Measurements from ENCODE around the gene LYSMD4. TPM values are rescaled to one million over a fixed set of nuclear protein-coding genes. Genes with fewer than 3 reads are reported as not detected.

The LYSMD4 gene
- total RNA-seq, 2 experiments from 2014 or later = 8.9 to 13.0 TPM

- H3K4me1 Mint-ChIP-seq (ENCODE audit: low read depth) = peaks cover 53% of the 10 kb centered on the region
- no peaks in the 10 kb centered on the region for H3K27me3 Mint-ChIP-seq (ENCODE audit: low read depth)
- peaks cover 21% of the 10 kb centered on the region for H3K36me3 Mint-ChIP-seq (ENCODE audit: low read depth)
- H3K9me3 Mint-ChIP-seq (ENCODE audit: insufficient read depth) = no peaks in the 10 kb centered on the region
- peak overlapping the region; percentile 73 for H3K27ac Mint-ChIP-seq
- CTCF ChIA-PET = interaction anchor here (1.1 to 1.8 kb wide), 3 partner anchors 26 to 434 kb away, joined by 3 to 9 read pairs (median 8); no protein-coding TSS in a partner anchor
- POLR2A ChIA-PET = interaction anchor here (4.1 kb wide), 1 partner anchor 26 kb away, joined by 18 read pairs; the partner anchor contains the start of gene LYSMD4
- peak; percentile 61 for ATAC-seq
- peak overlapping the region; percentile 60 for H3K4me3 Mint-ChIP-seq
- DNase-seq = peak; percentile 46
These were observed 26.5 kb downstream of the LYSMD4 start for GRCh38 chr15:99706557-99707303.

GRCh38 chr15:99704444-99704838, 28.8 kb downstream of the LYSMD4 start:
- Mint-ChIP-seq H3K4me1 (ENCODE audit: low read depth) (peaks cover 48% of the 10 kb centered on the region), H3K27ac (no peak overlapping the region)
- DNase-seq = peak; percentile 65

DNA sequence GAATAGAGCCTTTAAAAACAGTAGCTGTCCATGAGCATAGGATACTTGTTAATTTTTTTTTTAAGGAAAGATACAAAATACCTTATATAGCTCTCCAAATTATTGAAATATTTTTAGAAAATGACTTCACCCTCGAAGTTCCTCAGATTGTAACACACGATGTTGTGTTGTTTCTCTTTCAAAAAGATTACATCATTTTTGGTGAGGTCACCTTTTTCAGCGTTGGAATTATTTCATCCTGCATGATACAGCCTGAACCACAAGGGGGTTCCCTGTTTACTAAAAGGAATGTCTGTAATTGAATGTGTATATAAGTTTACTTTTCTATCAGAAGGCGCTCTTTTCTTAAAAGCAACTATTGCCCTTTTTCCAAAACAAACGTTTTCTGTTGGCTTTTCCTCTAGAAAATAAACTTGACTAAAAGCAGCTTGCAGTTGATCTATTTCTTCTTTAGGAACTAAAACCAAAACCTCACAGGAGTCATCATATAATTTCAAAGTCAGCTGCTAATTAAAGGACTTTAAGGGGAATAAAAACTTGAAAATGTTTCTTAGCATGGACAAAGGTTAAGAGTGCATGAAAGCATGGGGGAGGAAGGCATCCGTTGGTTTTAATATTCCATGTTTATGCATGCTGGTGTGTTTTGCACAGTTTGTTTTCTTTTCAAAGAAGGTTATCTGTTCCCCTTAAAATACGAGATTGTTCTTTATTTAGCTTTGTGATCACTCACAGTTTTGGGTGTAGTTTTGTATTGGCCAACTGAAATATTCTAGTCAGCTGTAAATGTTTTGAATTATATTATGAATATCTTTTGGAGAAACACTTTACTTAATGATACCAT, 29.4 kb downstream of the LYSMD4 start:
- Mint-ChIP-seq H3K9me3 (ENCODE audit: insufficient read depth) (no peaks in the 10 kb centered on the region), H3K27me3 (ENCODE audit: low read depth) (no peaks in the 10 kb centered on the region), H3K36me3 (ENCODE audit: low read depth) (peaks cover 14% of the 10 kb centered on the region), H3K27ac (no peak overlapping the region), H3K4me1 (ENCODE audit: low read depth) (peaks cover 45% of the 10 kb centered on the region), H3K4me3 (no peak overlapping the region)
- DNase-seq (no peak), ATAC-seq (peak; percentile 25)
- POLR2A ChIA-PET = interaction anchor here (0.7 to 1.5 kb wide), 5 partner anchors 29 to 425 kb away, joined by 3 to 6 read pairs (median 3); partner anchors contain the start of genes LYSMD4 and MEF2A
- CTCF ChIA-PET = interaction anchor here (0.6 to 4.3 kb wide), 99 partner anchors 9 to 627 kb away, joined by 3 to 120 read pairs (median 5); partner anchors contain the start of genes LRRC28, LYSMD4, MEF2A and SYNM

More at GRCh38 chr15:99704444-99704838, 28.8 kb downstream of the LYSMD4 start:
- Mint-ChIP-seq H3K36me3 (ENCODE audit: low read depth) (peaks cover 11% of the 10 kb centered on the region), H3K9me3 (ENCODE audit: insufficient read depth) (no peaks in the 10 kb centered on the region), H3K4me3 (no peak overlapping the region), H3K27me3 (ENCODE audit: low read depth) (no peaks in the 10 kb centered on the region)
- ChIA-PET CTCF (interaction anchor here (0.5 to 4.3 kb wide), 99 partner anchors 8 to 628 kb away, joined by 3 to 120 read pairs (median 5); partner anchors contain the start of genes LRRC28, LYSMD4, MEF2A and SYNM), POLR2A (interaction anchor here (0.7 to 1.5 kb wide), 5 partner anchors 29 to 425 kb away, joined by 3 to 6 read pairs (median 3); partner anchors contain the start of genes LYSMD4 and MEF2A)
- ATAC-seq = peak; percentile 71

DNA sequence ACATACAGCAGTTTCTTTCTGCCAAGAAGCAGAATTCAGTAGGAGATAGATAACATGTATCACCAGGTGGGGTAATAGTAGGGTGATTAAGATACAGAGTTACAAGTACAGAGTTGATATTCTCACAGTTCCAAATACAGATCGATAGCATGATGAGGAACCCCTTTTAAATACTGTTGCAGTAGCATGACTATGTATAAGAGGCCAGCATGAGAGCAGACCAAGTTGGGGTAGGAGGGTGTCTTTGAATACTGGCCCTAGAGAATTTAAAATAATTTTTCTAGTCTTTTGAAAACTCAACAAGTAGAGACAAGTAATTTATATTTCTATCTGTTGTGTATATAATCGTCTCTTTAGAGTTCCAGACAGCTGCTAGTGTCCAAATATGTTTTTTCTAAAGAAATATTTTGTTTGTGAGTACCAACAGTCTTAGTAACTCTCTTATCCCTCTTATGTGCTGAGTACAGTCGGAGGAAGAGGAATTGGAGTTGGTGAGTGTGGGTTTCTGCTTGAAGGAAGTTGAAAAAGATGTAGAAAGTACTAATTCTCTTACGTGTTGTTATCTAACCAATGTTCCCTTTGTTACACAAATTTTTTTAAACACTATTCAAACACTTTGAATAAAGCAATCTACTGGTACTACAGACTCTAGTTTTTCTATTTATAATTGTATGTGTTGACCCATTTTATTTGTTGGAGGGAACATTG, 30.2 kb downstream of the LYSMD4 start:
- DNase-seq = no peak
- no peaks in the 10 kb centered on the region for H3K27me3 Mint-ChIP-seq (ENCODE audit: low read depth)
- H3K4me3 Mint-ChIP-seq = no peak overlapping the region
- H3K4me1 Mint-ChIP-seq (ENCODE audit: low read depth) = peaks cover 39% of the 10 kb centered on the region
- no peaks in the 10 kb centered on the region for H3K9me3 Mint-ChIP-seq (ENCODE audit: insufficient read depth)
- ChIA-PET CTCF (interaction anchor here (0.7 to 4.3 kb wide), 37 partner anchors 10 to 627 kb away, joined by 3 to 120 read pairs (median 9); partner anchors contain the start of genes LRRC28, LYSMD4 and MEF2A), POLR2A (interaction anchor here (1.1 kb wide), 1 partner anchor 30 kb away, joined by 3 read pairs; the partner anchor contains the start of gene LYSMD4)
- H3K27ac Mint-ChIP-seq = no peak overlapping the region
- H3K36me3 Mint-ChIP-seq (ENCODE audit: low read depth) = peaks cover 9% of the 10 kb centered on the region
- ATAC-seq = no peak

GRCh38 chr15:99696096-99696495, 37.1 kb downstream of the LYSMD4 start:
- Mint-ChIP-seq H3K27me3 (ENCODE audit: low read depth) (no peaks in the 10 kb centered on the region), H3K27ac (no peak overlapping the region), H3K36me3 (ENCODE audit: low read depth) (peaks cover 33% of the 10 kb centered on the region), H3K4me3 (no peak overlapping the region), H3K9me3 (ENCODE audit: insufficient read depth) (no peaks in the 10 kb centered on the region), H3K4me1 (ENCODE audit: low read depth) (no peaks in the 10 kb centered on the region)
- ChIA-PET POLR2A (no interaction called here), CTCF (interaction anchor here (0.7 to 1.2 kb wide), 2 partner anchors 9 to 175 kb away, joined by 3 read pairs; no protein-coding TSS in a partner anchor)
- ATAC-seq (no peak), DNase-seq (no peak)

- ChIA-PET POLR2A (no interaction called here), CTCF (interaction anchor here (0.9 to 1.5 kb wide), 4 partner anchors 11 to 420 kb away, joined by 3 to 8 read pairs (median 3); no protein-coding TSS in a partner anchor)
- Mint-ChIP-seq H3K27ac (no peak overlapping the region), H3K36me3 (ENCODE audit: low read depth) (peaks cover 44% of the 10 kb centered on the region), H3K4me1 (ENCODE audit: low read depth) (no peaks in the 10 kb centered on the region), H3K4me3 (no peak overlapping the region), H3K9me3 (ENCODE audit: insufficient read depth) (no peaks in the 10 kb centered on the region), H3K27me3 (ENCODE audit: low read depth) (no peaks in the 10 kb centered on the region)
- ATAC-seq (no peak), DNase-seq (no peak)
These were observed 40.4 kb downstream of the LYSMD4 start for GRCh38 chr15:99692825-99693224.

GRCh38 chr15:99686290-99686689, 46.9 kb downstream of the LYSMD4 start:
- ChIA-PET CTCF (interaction anchor here (5.0 kb wide), 1 partner anchor 18 kb away, joined by 37 read pairs; no protein-coding TSS in a partner anchor), POLR2A (no interaction called here)
- Mint-ChIP-seq H3K27me3 (ENCODE audit: low read depth) (no peaks in the 10 kb centered on the region), H3K27ac (no peak overlapping the region), H3K36me3 (ENCODE audit: low read depth) (peaks cover 65% of the 10 kb centered on the region), H3K9me3 (ENCODE audit: insufficient read depth) (peaks cover 29% of the 10 kb centered on the region), H3K4me1 (ENCODE audit: low read depth) (peaks cover 24% of the 10 kb centered on the region), H3K4me3 (no peak overlapping the region)
- no peak for ATAC-seq
- no peak for DNase-seq

DNA sequence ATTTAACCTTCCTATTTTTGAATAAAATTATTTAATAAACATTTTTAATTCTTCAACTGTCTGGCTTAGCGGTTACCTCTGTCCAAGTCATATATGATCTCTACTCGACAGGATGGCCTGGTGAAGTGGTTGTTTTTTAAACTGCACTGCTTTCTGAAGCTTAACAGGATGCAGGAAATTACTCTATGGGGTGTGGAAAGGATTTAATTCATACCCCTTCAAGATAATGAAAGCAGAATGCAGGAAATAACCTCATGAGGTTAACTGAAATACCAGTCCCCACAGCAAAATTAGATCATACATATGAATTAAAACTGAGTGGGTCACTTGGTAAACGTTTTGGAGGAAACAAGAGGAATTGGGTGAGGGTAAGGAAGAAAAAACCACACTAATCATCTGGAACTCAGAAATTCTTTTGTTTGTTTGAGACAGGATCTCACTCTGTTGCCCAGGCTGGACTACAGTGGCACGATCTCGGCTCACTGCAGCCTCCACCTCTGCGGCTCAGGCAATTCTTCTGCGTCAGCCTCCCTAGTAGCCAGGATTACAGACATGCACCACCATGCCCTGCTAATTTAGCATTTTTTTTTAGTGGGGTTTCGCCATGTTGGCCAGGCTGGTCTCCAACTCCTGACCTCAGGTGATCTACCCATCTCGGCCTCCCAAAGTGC, 50.1 kb downstream of the LYSMD4 start:
- peak; percentile 86 for ATAC-seq
- Mint-ChIP-seq H3K9me3 (ENCODE audit: insufficient read depth) (peaks cover 29% of the 10 kb centered on the region), H3K4me3 (peak overlapping the region; percentile 1), H3K36me3 (ENCODE audit: low read depth) (peaks cover 68% of the 10 kb centered on the region), H3K27ac (peak overlapping the region; percentile 90), H3K4me1 (ENCODE audit: low read depth) (peaks cover 25% of the 10 kb centered on the region), H3K27me3 (ENCODE audit: low read depth) (no peaks in the 10 kb centered on the region)
- DNase-seq = peak; percentile 40
- ChIA-PET POLR2A (interaction anchor here (1.0 kb wide), 2 partner anchors 116 to 117 kb away, joined by 3 to 4 read pairs; partner anchors contain the start of gene MEF2A), CTCF (interaction anchor here (1.4 to 2.8 kb wide), 2 partner anchors 11 to 21 kb away, joined by 4 to 15 read pairs; no protein-coding TSS in a partner anchor)

DNA sequence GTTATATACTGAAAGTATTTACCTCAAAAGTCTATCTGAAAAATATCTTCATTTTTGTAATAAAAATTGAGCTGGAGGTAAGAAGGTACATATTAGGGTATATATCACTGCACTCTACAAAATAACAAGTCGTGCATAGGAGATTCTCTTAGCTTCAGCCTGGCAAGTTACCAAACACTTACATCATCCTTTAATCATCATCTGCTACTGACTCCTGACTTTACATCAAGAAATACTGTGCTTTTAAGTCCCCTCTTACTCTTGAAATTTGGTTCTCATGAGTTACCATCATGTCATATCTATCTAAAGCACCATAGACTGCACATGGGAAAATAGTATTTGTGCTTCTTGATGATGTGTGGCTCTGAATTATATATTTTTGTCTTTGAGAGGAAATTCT, 50.8 kb downstream of the LYSMD4 start:
- H3K27ac Mint-ChIP-seq = peak overlapping the region; percentile 70

DNA sequence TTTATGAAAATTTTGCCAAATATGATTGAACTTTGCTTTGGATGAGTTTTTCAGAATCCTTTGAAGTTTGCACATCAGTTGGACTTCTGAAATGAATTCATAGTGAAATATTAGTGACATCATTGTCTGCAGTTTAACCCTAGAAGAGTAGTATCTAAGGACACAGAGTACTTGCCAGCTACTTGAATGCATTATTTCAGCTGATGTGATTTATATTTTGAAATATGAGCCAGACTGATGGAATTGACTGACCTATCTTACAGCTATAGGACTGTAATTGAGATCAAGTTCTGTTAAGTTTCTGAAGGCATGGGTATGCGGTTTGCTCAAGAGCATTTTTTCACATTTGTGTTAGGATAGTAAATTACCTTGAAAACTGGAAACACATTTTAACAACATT, 51.2 kb downstream of the LYSMD4 start:
- POLR2A ChIA-PET = no interaction called here
- H3K4me3 Mint-ChIP-seq = no peak overlapping the region
- H3K27me3 Mint-ChIP-seq (ENCODE audit: low read depth) = no peaks in the 10 kb centered on the region
- peaks cover 29% of the 10 kb centered on the region for H3K9me3 Mint-ChIP-seq (ENCODE audit: insufficient read depth)
- no peak for DNase-seq
- CTCF ChIA-PET = interaction anchor here (0.8 to 2.8 kb wide), 4 partner anchors 10 to 74 kb away, joined by 3 to 15 read pairs (median 4); no protein-coding TSS in a partner anchor
- no peak for ATAC-seq
- no peak overlapping the region for H3K27ac Mint-ChIP-seq
- peaks cover 69% of the 10 kb centered on the region for H3K36me3 Mint-ChIP-seq (ENCODE audit: low read depth)
- peaks cover 30% of the 10 kb centered on the region for H3K4me1 Mint-ChIP-seq (ENCODE audit: low read depth)

More for the DNA sequence above, 50.8 kb downstream of the LYSMD4 start:
- Mint-ChIP-seq H3K4me1 (ENCODE audit: low read depth) (peaks cover 27% of the 10 kb centered on the region), H3K4me3 (no peak overlapping the region), H3K27me3 (ENCODE audit: low read depth) (no peaks in the 10 kb centered on the region), H3K9me3 (ENCODE audit: insufficient read depth) (peaks cover 29% of the 10 kb centered on the region), H3K36me3 (ENCODE audit: low read depth) (peaks cover 69% of the 10 kb centered on the region)
- DNase-seq (no peak), ATAC-seq (no peak)
- CTCF ChIA-PET = interaction anchor here (0.8 to 2.8 kb wide), 4 partner anchors 10 to 74 kb away, joined by 3 to 15 read pairs (median 4); no protein-coding TSS in a partner anchor
- POLR2A ChIA-PET = interaction anchor here (1.0 kb wide), 2 partner anchors 115 to 117 kb away, joined by 3 to 4 read pairs; partner anchors contain the start of gene MEF2A

Measured in activated CD8-positive, alpha-beta T cell treated with anti-CD3 and anti-CD28 coated beads, Interleukin-2, amount 10 ng/mL, durations not matched to agents 7 days and 5 days (primary cell).